Measurements from ENCODE around the gene CAPN3.

The CAPN3 gene

GRCh38 chr15:42343596-42344232 is 15.6 kb upstream of the CAPN3 start:
- in situ Hi-C loops (cut with HindIII; ENCODE audit: low sequenced_read_pairs) = no loop called here
- no peak for DNase-seq (ENCODE audit: low read depth, low spot score)
- TF ChIP-seq CTCF (IDR thresholded peaks at IDR 0.05; ENCODE audit: low read depth, low read length) = no peak
- no peak overlapping the region for H3K4me3 ChIP-seq (ENCODE audit: low read depth, low read length)

GRCh38 chr15:42344763-42345162 is 14.5 kb upstream of the CAPN3 start:
- no peak for TF ChIP-seq CTCF (IDR thresholded peaks at IDR 0.05; ENCODE audit: low read depth, low read length)
- in situ Hi-C loops (cut with HindIII; ENCODE audit: low sequenced_read_pairs) = no loop called here
- no peak overlapping the region for H3K4me3 ChIP-seq (ENCODE audit: low read depth, low read length)
- peak; percentile 44 for DNase-seq (ENCODE audit: low read depth, low spot score)

- no peak for DNase-seq (ENCODE audit: low read depth, low spot score)
- no peak for TF ChIP-seq CTCF (IDR thresholded peaks at IDR 0.05; ENCODE audit: low read depth, low read length)
- in situ Hi-C loops (cut with HindIII; ENCODE audit: low sequenced_read_pairs) = no loop called here
- no peak overlapping the region for H3K4me3 ChIP-seq (ENCODE audit: low read depth, low read length)
Measured at GRCh38 chr15:42345504-42345903, 13.8 kb upstream of the CAPN3 start.

GRCh38 chr15:42348083-42348482 is 11.2 kb upstream of the CAPN3 start:
- DNase-seq (ENCODE audit: low read depth, low spot score) = peak; percentile 28
- no peak for TF ChIP-seq CTCF (IDR thresholded peaks at IDR 0.05; ENCODE audit: low read depth, low read length)
- in situ Hi-C loops (cut with HindIII; ENCODE audit: low sequenced_read_pairs) = no loop called here
- H3K4me3 ChIP-seq (ENCODE audit: low read depth, low read length) = no peak overlapping the region

GRCh38 chr15:42349186-42349585 is 10.1 kb upstream of the CAPN3 start:
- H3K4me3 ChIP-seq (ENCODE audit: low read depth, low read length) = no peak overlapping the region
- peak; percentile 35 for DNase-seq (ENCODE audit: low read depth, low spot score)
- TF ChIP-seq CTCF (IDR thresholded peaks at IDR 0.05; ENCODE audit: low read depth, low read length) = no peak
- in situ Hi-C loops (cut with HindIII; ENCODE audit: low sequenced_read_pairs) = no loop called here

- no peak for TF ChIP-seq CTCF (IDR thresholded peaks at IDR 0.05; ENCODE audit: low read depth, low read length)
- no peak overlapping the region for H3K4me3 ChIP-seq (ENCODE audit: low read depth, low read length)
- in situ Hi-C loops (cut with HindIII; ENCODE audit: low sequenced_read_pairs) = no loop called here
- DNase-seq (ENCODE audit: low read depth, low spot score) = no peak
Measured at GRCh38 chr15:42352401-42352800, 6.9 kb upstream of the CAPN3 start.
